Smooth muscle cell (in vitro differentiated cells): ENCODE measurements around the gene FBXL20. TPM values are rescaled to one million over a fixed set of nuclear protein-coding genes. Genes with fewer than 3 reads are reported as not detected.

ENCODE experiments used
- DNase-seq: peaks from one replicate; lab custom pipeline; 2025; ENCODE audit not compliant: unreplicated experiment; lab: John Stamatoyannopoulos, UW
- H2AFZ ChIP-seq: fragments of 200-600 bp; sonication (generic); 2 replicates; pipeline ENCODE4 v1.6.0; 2016; ENCODE audit warnings: antibody characterized with exemption, low read depth, mild to moderate bottlenecking
- H3F3A ChIP-seq: fragments of 200-600 bp; sonication (generic); 2 replicates; pipeline ENCODE4 v1.6.0; 2017; ENCODE audit warnings: antibody characterized with exemption, low read depth
- H3K27ac ChIP-seq: fragments of 200-600 bp; sonication (generic); 2 replicates; pipeline ENCODE4 v1.5.1; 2016; ENCODE audit warnings: low read depth, mild to moderate bottlenecking
- H3K27me3 ChIP-seq: fragments of 200-600 bp; sonication (generic); 2 replicates; pipeline ENCODE4 v1.6.1; 2016; ENCODE audit warnings: low read depth, mild to moderate bottlenecking
- H3K36me3 ChIP-seq: fragments of 200-600 bp; sonication (generic); 2 replicates; pipeline ENCODE4 v1.5.1; 2016; ENCODE audit warnings: low read depth
- H3K4me1 ChIP-seq: fragments of 200-600 bp; sonication (generic); 2 replicates; pipeline ENCODE4 v1.5.1; 2016; ENCODE audit warnings: low read depth
- H3K4me2 ChIP-seq: fragments of 200-600 bp; sonication (generic); 2 replicates; pipeline ENCODE4 v1.6.0; 2016; ENCODE audit warnings: mild to moderate bottlenecking
- H3K4me3 ChIP-seq: fragments of 200-600 bp; sonication (generic); 2 replicates; pipeline ENCODE4 v1.5.1; 2016; ENCODE audit warnings: mild to moderate bottlenecking
- H3K79me2 ChIP-seq: fragments of 200-600 bp; sonication (generic); 2 replicates; pipeline ENCODE4 v1.6.0; 2016; ENCODE audit warnings: low read depth, mild to moderate bottlenecking
- H3K9ac ChIP-seq: fragments of 200-600 bp; sonication (generic); 2 replicates; pipeline ENCODE4 v1.6.0; 2016; ENCODE audit warnings: low read depth
- H3K9me3 ChIP-seq: fragments of 200-600 bp; sonication (generic); replicated peaks from 2 replicates; pipeline ENCODE4 v1.5.1; 2016; ENCODE audit warnings: low read depth
- H4K20me1 ChIP-seq: fragments of 200-600 bp; sonication (generic); 2 replicates; pipeline ENCODE4 v1.6.0; 2016; ENCODE audit warnings: low read depth
- CTCF ChIP-seq: fragments of 200-600 bp; sonication (generic); IDR thresholded peaks from 2 replicates; pipeline ENCODE4 v1.5.1; 2017; ENCODE audit warnings: borderline replicate concordance, mild to moderate bottlenecking, antibody characterized with exemption; ENCODE audit not compliant: insufficient read depth, poor library complexity, severe bottlenecking
- WGBS: methylation state at CpG from one replicate; pipeline ENCODE4 v1.1.7; 2016; ENCODE audit warnings: low lambda C conversion rate; 5-methylcytosine and 5-hydroxymethylcytosine counted together
- polyA plus RNA-seq: library from polyadenylated mRNA; unstranded; fragments of >200 nt; fragmentation: Nextera tagmentation; extraction: Ambion mirVana; gene quantifications from 2 replicates; pipeline ENCODE4 v1.2.1, GENCODE V29; 2016
- total RNA-seq: library from RNA; depleted of rRNA; stranded (reverse); fragments of >200 nt; gene quantifications from 2 replicates; pipeline ENCODE4 v1.2.3, GENCODE V29; 2014

FBXL20 gene
- total and polyA plus RNA-seq, 2 experiments from 2014 or later, result 8.0 to 19.9 TPM

GRCh38 chr17:39364236-39365025 lies 37.0 kb downstream of the FBXL20 start:
- no peaks in the 10 kb centered on the region for H3K36me3 ChIP-seq
- no peaks in the 10 kb centered on the region for H3K9me3 ChIP-seq
- no peak for TF ChIP-seq CTCF
- no peak overlapping the region for H3K27ac ChIP-seq
- H3K9ac ChIP-seq, result no peak overlapping the region
- 88% methylated on average over 8 of the region's 8 CpGs for WGBS
- H3F3A ChIP-seq, result no peaks in the 10 kb centered on the region
- no peak for DNase-seq
- H3K4me2 ChIP-seq, result no peak overlapping the region
- H3K79me2 ChIP-seq, result peaks cover 28% of the 10 kb centered on the region
- no peak overlapping the region for H2AFZ ChIP-seq
- no peaks in the 10 kb centered on the region for H3K27me3 ChIP-seq
- no peaks in the 10 kb centered on the region for H3K4me1 ChIP-seq
- peaks cover 88% of the 10 kb centered on the region for H4K20me1 ChIP-seq
- H3K4me3 ChIP-seq, result no peak overlapping the region

- Histone ChIP-seq H3F3A (no peaks in the 10 kb centered on the region), H3K9me3 (no peaks in the 10 kb centered on the region), H3K79me2 (peaks cover 13% of the 10 kb centered on the region), H3K9ac (no peak overlapping the region), H2AFZ (no peak overlapping the region), H3K4me3 (no peak overlapping the region), H3K4me1 (no peaks in the 10 kb centered on the region), H3K27ac (no peak overlapping the region), H4K20me1 (peaks cover 88% of the 10 kb centered on the region), H3K4me2 (no peak overlapping the region), H3K36me3 (no peaks in the 10 kb centered on the region), H3K27me3 (no peaks in the 10 kb centered on the region)
- 100% methylated on average over 1 of the region's 1 CpG for WGBS
- DNase-seq, result no peak
- no peak for TF ChIP-seq CTCF
These were observed 40.4 kb downstream of the FBXL20 start for GRCh38 chr17:39361064-39361463.

- H3K4me2 ChIP-seq, result no peak overlapping the region
- peaks cover 83% of the 10 kb centered on the region for H4K20me1 ChIP-seq
- H3K79me2 ChIP-seq, result peaks cover 13% of the 10 kb centered on the region
- no peak overlapping the region for H3K27ac ChIP-seq
- TF ChIP-seq CTCF, result no peak
- no peak overlapping the region for H2AFZ ChIP-seq
- H3F3A ChIP-seq, result no peaks in the 10 kb centered on the region
- H3K27me3 ChIP-seq, result no peaks in the 10 kb centered on the region
- H3K4me3 ChIP-seq, result no peak overlapping the region
- H3K9me3 ChIP-seq, result no peaks in the 10 kb centered on the region
- 94% methylated on average over 3 of the region's 3 CpGs for WGBS
- H3K4me1 ChIP-seq, result no peaks in the 10 kb centered on the region
- no peaks in the 10 kb centered on the region for H3K36me3 ChIP-seq
- H3K9ac ChIP-seq, result no peak overlapping the region
- DNase-seq, result no peak
These were observed 40.9 kb downstream of the FBXL20 start for GRCh38 chr17:39360537-39360936.

- no peak overlapping the region for H3K27ac ChIP-seq
- no peak overlapping the region for H3K4me3 ChIP-seq
- TF ChIP-seq CTCF, result no peak
- no peaks in the 10 kb centered on the region for H3F3A ChIP-seq
- DNase-seq, result no peak
- peaks cover 13% of the 10 kb centered on the region for H3K79me2 ChIP-seq
- H3K4me1 ChIP-seq, result no peaks in the 10 kb centered on the region
- H3K4me2 ChIP-seq, result no peak overlapping the region
- peaks cover 82% of the 10 kb centered on the region for H4K20me1 ChIP-seq
- no peak overlapping the region for H3K9ac ChIP-seq
- H3K27me3 ChIP-seq, result no peaks in the 10 kb centered on the region
- 100% methylated on average over 1 of the region's 1 CpG for WGBS
- no peaks in the 10 kb centered on the region for H3K36me3 ChIP-seq
- H3K9me3 ChIP-seq, result no peaks in the 10 kb centered on the region
- H2AFZ ChIP-seq, result no peak overlapping the region
These were observed 41.4 kb downstream of the FBXL20 start for GRCh38 chr17:39359994-39360393.
